HL-60/S4 (cell line): ENCODE data around the gene WASL.
"Not testable (repeated sequence)": the region's sequence is repeated elsewhere in the genome, so short reads cannot be mapped to it uniquely, and the experiment has no call there.

Experiments
- in situ Hi-C: fragments of 300-500 bp; cut with MboI; formaldehyde crosslinking; loops from 2 replicates; pipeline ENCODE4 v1.14.3; 2022; ENCODE audit warnings: low sequenced_read_pairs

The WASL gene

GRCh38 chr7:123737168-123737674 lies 11.6 kb downstream of the WASL start:
- in situ Hi-C loops, result not testable (repeated sequence)

- in situ Hi-C loops, result no loop called here
These were observed 13.3 kb downstream of the WASL start for GRCh38 chr7:123735539-123735938.

GRCh38 chr7:123734498-123734897 lies 14.3 kb downstream of the WASL start:
- in situ Hi-C loops, result no loop called here

- in situ Hi-C loops, result no loop called here
These were observed 16.3 kb downstream of the WASL start for GRCh38 chr7:123732413-123733091.

GRCh38 chr7:123729218-123729578 lies 19.6 kb downstream of the WASL start:
- in situ Hi-C loops, result no loop called here

- in situ Hi-C loops, result no loop called here
These were observed 21.5 kb downstream of the WASL start for GRCh38 chr7:123727071-123727837.

GRCh38 chr7:123725586-123726171 lies 23.1 kb downstream of the WASL start:
- in situ Hi-C loops, result no loop called here

GRCh38 chr7:123724817-123725253 lies 24.0 kb downstream of the WASL start:
- in situ Hi-C loops, result no loop called here

GRCh38 chr7:123723913-123724312 lies 24.9 kb downstream of the WASL start:
- in situ Hi-C loops, result no loop called here

- in situ Hi-C loops, result not testable (repeated sequence)
These were observed 28.3 kb downstream of the WASL start for GRCh38 chr7:123720527-123720926.

- in situ Hi-C loops, result no loop called here
These were observed 29.5 kb downstream of the WASL start for GRCh38 chr7:123719197-123719721.

- in situ Hi-C loops, result no loop called here
These were observed 30.0 kb downstream of the WASL start for GRCh38 chr7:123718773-123719172.

GRCh38 chr7:123717689-123718088 lies 31.1 kb downstream of the WASL start:
- in situ Hi-C loops, result no loop called here

GRCh38 chr7:123716877-123717276 lies 31.9 kb downstream of the WASL start:
- in situ Hi-C loops, result no loop called here

- in situ Hi-C loops, result no loop called here
These were observed 33.0 kb downstream of the WASL start for GRCh38 chr7:123715799-123716198.

- in situ Hi-C loops, result no loop called here
These were observed 33.6 kb downstream of the WASL start for GRCh38 chr7:123715198-123715597.

- in situ Hi-C loops, result no loop called here
These were observed 34.3 kb downstream of the WASL start for GRCh38 chr7:123714296-123715080.

- in situ Hi-C loops, result no loop called here
These were observed 36.2 kb downstream of the WASL start for GRCh38 chr7:123712619-123713018.

GRCh38 chr7:123711832-123712293 lies 36.9 kb downstream of the WASL start:
- in situ Hi-C loops, result no loop called here

- in situ Hi-C loops, result no loop called here
These were observed 38.1 kb downstream of the WASL start for GRCh38 chr7:123710683-123711082.

- in situ Hi-C loops, result no loop called here
These were observed 39.3 kb downstream of the WASL start for GRCh38 chr7:123709525-123709924.
